ENCODE results near the gene LUC7L. TPM values are rescaled to one million over a fixed set of nuclear protein-coding genes. Genes with fewer than 3 reads are reported as not detected.

The LUC7L gene
- total and polyA plus RNA-seq, 2 of the 8 experiments (the other 6 are each of a cell fraction or from before 2014, with no cell fraction given) = 49.7 to 129 TPM

DNA sequence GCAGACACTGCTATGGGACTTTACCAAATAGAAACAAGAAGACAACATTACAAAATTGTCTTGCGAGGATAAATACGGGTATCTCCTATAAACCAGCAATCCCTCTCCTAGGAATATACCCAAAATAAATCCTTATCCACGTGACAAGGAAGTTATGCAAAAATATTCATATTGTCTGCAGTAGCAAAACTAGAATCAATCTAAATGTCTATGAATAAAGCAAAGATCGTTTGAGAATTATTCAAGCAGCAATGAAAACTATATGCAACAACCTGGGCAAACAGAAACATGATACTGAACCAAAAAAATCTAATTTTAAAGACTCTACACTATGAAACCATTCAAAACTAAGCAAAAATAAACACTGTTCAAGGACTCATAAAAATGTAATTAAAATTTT is 9.2 kb downstream of the LUC7L start (continued):
- TF ChIP-seq TEAD4 (IDR thresholded peaks at IDR 0.05; ENCODE audit: low read depth, low read length) (no peak), ATF3 (IDR thresholded peaks at IDR 0.05; ENCODE audit: insufficient read depth, low read depth, low read length) (no peak)
